ENCODE measurements around the gene ATRNL1.

DNA sequence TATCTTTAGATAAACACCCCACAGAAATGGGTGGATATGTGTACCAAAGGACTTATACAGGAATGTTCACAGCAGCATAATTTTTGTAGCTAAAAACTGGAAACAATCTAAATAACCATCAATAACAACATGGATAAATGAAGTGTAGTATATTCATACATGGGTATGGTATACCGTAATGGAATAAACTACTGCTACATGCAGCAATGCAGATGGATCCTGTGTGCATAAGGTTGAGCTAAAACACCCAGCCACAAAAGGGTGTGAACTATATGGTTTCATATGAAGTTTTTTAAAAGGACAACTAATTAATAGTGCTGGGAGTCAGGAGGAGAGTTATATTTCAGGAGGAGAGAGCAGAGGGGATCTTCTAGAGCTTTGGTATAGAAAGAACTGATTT lies 790.2 kb downstream of the ATRNL1 start:
- TF ChIP-seq, protein P1, sequence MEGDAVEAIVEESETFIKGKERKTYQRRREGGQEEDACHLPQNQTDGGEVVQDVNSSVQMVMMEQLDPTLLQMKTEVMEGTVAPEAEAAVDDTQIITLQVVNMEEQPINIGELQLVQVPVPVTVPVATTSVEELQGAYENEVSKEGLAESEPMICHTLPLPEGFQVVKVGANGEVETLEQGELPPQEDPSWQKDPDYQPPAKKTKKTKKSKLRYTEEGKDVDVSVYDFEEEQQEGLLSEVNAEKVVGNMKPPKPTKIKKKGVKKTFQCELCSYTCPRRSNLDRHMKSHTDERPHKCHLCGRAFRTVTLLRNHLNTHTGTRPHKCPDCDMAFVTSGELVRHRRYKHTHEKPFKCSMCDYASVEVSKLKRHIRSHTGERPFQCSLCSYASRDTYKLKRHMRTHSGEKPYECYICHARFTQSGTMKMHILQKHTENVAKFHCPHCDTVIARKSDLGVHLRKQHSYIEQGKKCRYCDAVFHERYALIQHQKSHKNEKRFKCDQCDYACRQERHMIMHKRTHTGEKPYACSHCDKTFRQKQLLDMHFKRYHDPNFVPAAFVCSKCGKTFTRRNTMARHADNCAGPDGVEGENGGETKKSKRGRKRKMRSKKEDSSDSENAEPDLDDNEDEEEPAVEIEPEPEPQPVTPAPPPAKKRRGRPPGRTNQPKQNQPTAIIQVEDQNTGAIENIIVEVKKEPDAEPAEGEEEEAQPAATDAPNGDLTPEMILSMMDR (IDR thresholded peaks at IDR 0.05), result no peak
- no peak for TF ChIP-seq EZH2 (IDR thresholded peaks at IDR 0.05)
